ENCODE results near the gene APBA2.

The APBA2 gene

GRCh38 chr15:29086001-29086400 lies 200.2 kb downstream of the APBA2 start:
- DNase-seq (ENCODE audit: low spot score): no peak

GRCh38 chr15:29086891-29087290 lies 201.1 kb downstream of the APBA2 start:
- DNase-seq (ENCODE audit: low spot score): no peak

GRCh38 chr15:29087521-29088285 lies 201.9 kb downstream of the APBA2 start:
- no peak for DNase-seq (ENCODE audit: low spot score)

GRCh38 chr15:29088666-29089065 lies 202.9 kb downstream of the APBA2 start:
- no peak for DNase-seq (ENCODE audit: low spot score)

DNA sequence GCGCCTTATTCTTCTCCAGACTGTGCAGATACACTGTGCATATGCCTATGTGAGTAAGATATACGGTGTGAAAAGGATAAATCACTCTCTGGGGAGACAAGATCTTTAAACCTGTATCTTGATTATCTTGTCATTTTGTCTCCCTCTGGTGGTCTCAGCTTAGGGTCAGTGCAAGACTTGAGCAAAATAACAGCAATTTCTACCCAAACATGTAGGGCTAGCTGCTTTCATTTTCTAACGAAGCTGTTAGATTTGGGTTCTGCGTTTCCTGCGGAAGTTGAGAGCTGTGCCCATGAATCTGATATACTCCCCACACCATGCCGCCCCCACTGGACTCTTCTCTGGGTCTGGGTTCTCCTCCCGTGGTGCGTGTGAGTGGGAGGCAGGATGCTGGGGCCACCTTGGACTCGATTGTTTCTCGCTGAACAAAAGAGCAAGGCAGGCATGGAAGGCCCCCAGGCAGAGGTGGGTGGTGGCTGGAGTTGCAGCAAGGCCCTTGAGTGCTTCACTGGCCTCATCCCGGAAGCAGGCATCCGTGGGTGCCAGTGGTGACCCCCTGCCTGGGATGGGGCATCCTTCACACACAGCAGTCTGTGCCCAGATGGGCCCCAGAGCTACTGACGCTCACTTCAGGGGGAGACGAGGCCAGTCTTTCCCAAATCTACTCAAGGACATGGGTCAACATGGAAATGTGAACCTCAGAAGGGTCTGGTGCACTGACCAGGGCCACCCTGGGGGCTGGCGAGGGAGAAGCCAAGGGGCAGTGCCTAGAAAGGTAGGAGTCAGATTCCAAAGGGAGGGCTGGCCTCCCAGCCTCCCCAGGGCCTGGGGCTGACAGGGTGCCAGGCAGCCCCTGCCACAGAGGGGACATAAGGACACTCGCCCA lies 204.2 kb downstream of the APBA2 start:
- DNase-seq (ENCODE audit: low spot score): no peak

DNA sequence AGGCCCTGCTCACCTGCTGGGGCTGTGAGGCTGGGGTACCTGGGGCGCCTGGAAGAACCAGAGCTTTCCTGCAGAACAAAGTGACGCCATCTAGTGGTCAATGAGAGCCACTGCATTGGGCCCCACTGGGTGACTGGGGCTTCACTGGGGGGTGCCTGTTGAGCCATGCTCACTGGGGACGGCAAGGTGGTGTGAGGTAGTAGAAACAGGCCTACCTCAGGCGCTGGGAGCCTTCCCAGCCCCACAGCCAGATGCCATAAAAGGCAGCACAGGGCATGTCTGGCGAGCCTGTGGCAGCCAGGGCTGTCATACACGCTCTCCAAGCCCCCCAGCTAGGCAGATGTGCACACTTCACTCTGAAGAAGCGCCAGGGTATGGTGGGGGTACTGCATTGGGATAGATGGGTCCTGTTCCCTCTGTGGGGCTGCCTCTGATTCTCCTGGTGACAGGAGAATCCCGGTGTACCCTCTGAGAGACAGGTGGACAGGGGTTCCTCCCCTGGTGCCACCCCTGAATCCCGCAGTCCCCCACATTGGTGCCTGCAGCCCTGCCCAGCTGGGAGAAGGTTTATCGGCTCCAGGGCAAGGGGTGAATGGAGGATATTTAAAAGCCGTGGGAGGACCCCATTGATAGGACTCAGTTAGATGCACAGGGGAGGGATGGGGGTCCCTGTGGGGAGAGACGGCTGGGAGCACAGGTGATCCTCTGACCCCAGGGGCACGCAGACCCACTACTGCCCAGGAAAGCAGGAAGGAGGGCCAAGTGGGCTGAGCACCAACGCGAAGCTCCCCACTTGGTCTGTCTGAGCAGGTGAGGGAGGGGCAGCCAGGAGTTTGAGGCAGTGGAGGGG lies 205.1 kb downstream of the APBA2 start:
- peak; percentile 34 for DNase-seq (ENCODE audit: low spot score)

- no peak for DNase-seq (ENCODE audit: low spot score)
Measured at GRCh38 chr15:29091666-29092065, 205.9 kb downstream of the APBA2 start.

GRCh38 chr15:29092376-29093064 lies 206.7 kb downstream of the APBA2 start:
- DNase-seq (ENCODE audit: low spot score): no peak

- DNase-seq (ENCODE audit: low spot score): no peak
Measured at GRCh38 chr15:29093065-29093435, 207.3 kb downstream of the APBA2 start.

- no peak for DNase-seq (ENCODE audit: low spot score)
Measured at GRCh38 chr15:29093696-29094343, 208.0 kb downstream of the APBA2 start.

DNA sequence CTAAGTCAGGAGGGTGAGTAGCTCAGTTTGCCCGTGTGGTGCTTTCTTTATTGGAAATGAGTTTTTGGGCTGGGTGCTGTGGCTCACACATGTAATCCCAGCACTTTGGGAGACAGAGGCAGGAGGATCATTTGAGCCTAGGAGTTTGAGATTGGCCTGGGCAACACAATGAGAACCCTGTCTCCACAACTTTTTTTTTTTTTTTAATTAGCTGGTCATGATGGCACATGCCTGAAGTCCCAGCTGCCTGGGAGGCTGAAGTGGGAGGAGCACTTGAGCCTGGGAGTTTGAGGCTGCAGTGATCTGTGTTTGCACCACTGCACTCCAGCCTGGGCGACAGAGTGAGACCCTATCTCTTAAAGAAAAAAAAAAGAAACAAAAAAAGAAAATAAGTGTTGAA lies 208.9 kb downstream of the APBA2 start:
- DNase-seq (ENCODE audit: low spot score): no peak

GRCh38 chr15:29095746-29096145 lies 210.0 kb downstream of the APBA2 start:
- DNase-seq (ENCODE audit: low spot score): no peak

DNA sequence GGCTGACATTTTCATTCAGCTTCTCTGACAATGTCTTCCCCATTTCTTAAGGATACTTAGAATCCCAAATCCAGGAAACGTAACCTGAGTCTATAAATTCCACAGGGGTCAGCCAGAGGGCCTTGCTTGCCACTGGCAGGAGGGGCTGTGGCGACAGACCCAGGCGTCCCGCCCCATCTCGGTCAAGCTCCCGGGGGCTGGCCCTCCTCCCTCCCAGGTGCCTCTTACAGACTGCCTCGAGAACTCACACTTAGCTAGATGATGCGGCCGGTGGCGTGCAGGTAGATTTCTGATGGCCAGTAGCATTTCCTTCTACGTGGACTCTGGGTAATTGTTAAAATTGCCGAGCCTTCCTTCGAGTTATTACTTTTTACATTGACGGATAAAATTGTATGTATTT lies 211.4 kb downstream of the APBA2 start:
- DNase-seq (ENCODE audit: low spot score): no peak

DNA sequence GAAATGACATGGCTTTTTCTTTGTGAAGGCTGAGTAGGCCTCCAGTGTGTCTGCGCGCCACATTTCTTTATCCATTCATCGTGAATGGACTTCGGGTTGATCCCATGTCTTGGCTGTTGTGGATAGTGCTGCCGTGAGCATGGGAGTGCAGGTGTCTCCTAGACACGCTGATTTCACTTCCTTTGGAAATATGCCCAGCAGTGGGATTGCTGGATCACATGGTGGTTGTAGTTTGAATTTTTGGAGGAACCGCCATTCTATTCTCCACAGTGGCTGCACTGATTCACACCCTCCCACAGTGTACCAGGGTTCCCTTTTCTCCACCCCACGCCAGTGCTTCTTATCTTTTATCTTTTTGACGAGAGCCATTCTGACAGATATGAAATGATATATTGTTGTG lies 212.2 kb downstream of the APBA2 start:
- DNase-seq (ENCODE audit: low spot score): no peak

DNA sequence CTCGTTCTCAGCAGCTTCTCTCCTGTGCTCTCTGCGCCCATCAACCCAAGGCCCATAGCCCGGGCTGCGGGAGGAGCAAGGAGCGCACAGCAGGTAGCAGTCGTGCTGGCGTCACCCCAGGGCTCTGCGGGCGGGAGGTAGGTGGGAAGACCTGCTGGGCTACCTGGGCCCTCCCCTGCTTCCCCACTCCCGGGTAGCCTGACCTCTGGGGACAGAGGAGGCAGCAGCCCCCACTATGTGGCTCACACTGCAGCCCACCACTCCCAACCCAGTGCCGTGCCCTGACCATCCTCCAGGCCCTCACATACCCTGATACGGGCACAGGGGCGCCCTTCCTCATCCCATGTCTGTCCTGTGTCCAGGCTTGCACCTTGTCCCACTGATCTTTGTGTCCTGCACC lies 212.9 kb downstream of the APBA2 start:
- DNase-seq (ENCODE audit: low spot score): no peak

DNA sequence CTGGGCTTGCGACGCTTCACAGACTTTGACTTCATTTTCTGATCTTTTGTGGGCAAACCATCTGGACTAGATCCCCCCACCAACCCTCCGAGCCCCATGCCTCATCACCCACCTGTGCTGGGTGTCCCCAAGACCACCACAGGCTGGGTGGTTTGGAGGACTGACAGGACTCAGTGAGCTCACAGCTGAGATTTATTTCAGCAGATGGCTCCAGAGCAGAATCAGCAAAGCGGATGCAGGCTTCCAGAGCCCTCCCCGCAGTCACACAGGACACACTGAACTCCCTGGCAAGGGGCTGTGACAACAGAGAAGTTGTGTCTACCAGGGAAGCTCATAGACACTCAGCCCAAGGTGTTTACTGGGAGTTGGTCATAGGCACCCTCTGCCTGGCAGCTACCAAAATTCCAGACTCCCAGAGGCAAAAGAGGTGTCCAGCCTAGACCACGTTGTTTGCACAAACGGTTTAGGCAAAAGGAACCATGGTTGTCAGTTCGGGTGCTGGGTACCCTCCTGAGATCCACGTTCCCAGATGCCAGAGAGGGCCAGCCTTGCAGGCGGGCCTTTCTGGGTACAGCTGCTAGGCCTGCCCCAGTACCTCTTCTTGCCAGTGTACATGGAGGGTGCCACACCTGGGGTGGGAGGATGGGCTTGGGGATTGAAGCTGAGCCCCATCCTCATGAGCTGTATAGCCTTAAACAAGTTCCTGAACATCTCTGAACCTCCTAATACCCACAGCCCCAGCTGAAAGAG lies 213.5 kb downstream of the APBA2 start:
- DNase-seq (ENCODE audit: low spot score): no peak

- no peak for DNase-seq (ENCODE audit: low spot score)
Measured at GRCh38 chr15:29100486-29101000, 214.8 kb downstream of the APBA2 start.

DNA sequence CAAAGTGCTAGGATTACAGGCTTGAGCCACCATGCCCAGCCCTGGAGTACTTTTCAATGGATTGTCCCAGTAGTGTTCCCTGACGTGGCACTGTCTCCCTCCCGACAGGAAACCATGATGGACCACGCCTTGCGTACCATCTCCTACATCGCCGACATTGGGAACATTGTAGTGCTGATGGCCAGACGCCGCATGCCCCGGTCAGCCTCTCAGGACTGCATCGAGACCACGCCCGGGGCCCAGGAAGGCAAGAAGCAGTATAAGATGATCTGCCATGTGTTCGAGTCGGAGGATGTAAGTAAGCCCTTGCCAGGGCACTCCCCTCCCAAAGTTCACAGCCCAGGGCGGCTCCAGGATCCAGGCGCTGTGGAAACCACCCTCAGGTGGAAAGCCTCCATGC lies 215.7 kb downstream of the APBA2 start:
- DNase-seq (ENCODE audit: low spot score): no peak

GRCh38 chr15:29102173-29102794 lies 216.5 kb downstream of the APBA2 start:
- DNase-seq (ENCODE audit: low spot score): peak; percentile 54

Measured in HuH-7.5 (cell line).